Measurements from ENCODE around the gene BID. TPM values are rescaled to one million over a fixed set of nuclear protein-coding genes. Genes with fewer than 3 reads are reported as not detected.

Gene BID
- total and polyA plus RNA-seq, 10 of the 15 experiments (the other 5 are each of a cell fraction or from before 2014, with no cell fraction given), result 7.9 to 241 (median 136) TPM

- TF ChIP-seq ATF2 (IDR thresholded peaks at IDR 0.05; ENCODE audit: low read length) (no peak), MTA2 (IDR thresholded peaks at IDR 0.05; ENCODE audit: low read depth) (no peak)
Measured at GRCh38 chr22:17707526-17707925, 66.7 kb downstream of the BID start (continued).

- H3K27ac ChIP-seq (ENCODE audit: control insufficient read depth, insufficient read depth), result peak overlapping the region; percentile 85
- no peak for FAIRE-seq
- RAD21 ChIA-PET (ENCODE audit: unreplicated experiment), result interaction anchor here (0.7 to 2.2 kb wide), 6 partner anchors 68 to 372 kb away, joined by 3 to 9 read pairs (median 4); partner anchors contain the start of gene BCL2L13
- peaks cover 5% of the 10 kb centered on the region for H3K79me2 ChIP-seq (ENCODE audit: control insufficient read depth, insufficient read depth, low read length)
- H3K27me3 ChIP-seq (replicated peaks in 1 of 2; ENCODE audit: control insufficient read depth in 2 of 2, insufficient read depth in 2 of 2, low read length in 1 of 2), result no peaks in the 10 kb centered on the region
- CTCF ChIA-PET, result interaction anchor here (0.9 to 2.5 kb wide), 5 partner anchors 18 to 369 kb away, joined by 3 to 13 read pairs (median 5); no protein-coding TSS in a partner anchor
- H4K20me1 ChIP-seq (ENCODE audit: control insufficient read depth, insufficient read depth), result no peaks in the 10 kb centered on the region
- H3K36me3 ChIP-seq (ENCODE audit: control insufficient read depth in 2 of 2, insufficient read depth in 2 of 2, low read length in 1 of 2), result peaks cover 0 to 2% of the 10 kb centered on the region in 2 experiments; a peak in 1 of 4 replicates
- WGBS (ENCODE audit: insufficient coverage, insufficient replicate concordance, low lambda C conversion rate, missing lambda C conversion rate), result 94% methylated on average over 1 of the region's 1 CpG
- H3K9me3 ChIP-seq (replicated peaks; ENCODE audit: control insufficient read depth, insufficient read depth, low read length), result no peaks in the 10 kb centered on the region; the same call in 2 of the 3 replicates
- TF ChIP-seq JUNB (IDR thresholded peaks at IDR 0.05), result no peak
- H3K4me1 ChIP-seq (ENCODE audit: control insufficient read depth, insufficient read depth, low read length), result peaks cover 12% of the 10 kb centered on the region
- intact Hi-C loops (cut with micrococcal nuclease; ENCODE audit: unreplicated experiment) (loop anchor here (10.0 kb wide), 1 partner anchor 72 kb away; the partner anchor contains the start of gene BCL2L13), in situ Hi-C loops (cut with MboI) (no loop called here)
- H2AFZ ChIP-seq (ENCODE audit: control insufficient read depth, low read depth, low read length), result no peak overlapping the region
- peak overlapping the region; percentile 67; the same call in 1 of the 2 replicates for H3K4me2 ChIP-seq (ENCODE audit: control insufficient read depth, insufficient read depth)
- H3K9ac ChIP-seq (ENCODE audit: control insufficient read depth, insufficient read depth, low read length), result peak overlapping the region; percentile 41
- SMC1A ChIA-PET (ENCODE audit: uncharacterized antibody, unreplicated experiment), result interaction anchor here (0.8 to 2.2 kb wide), 9 partner anchors 11 to 80 kb away, joined by 3 to 5 read pairs (median 3); no protein-coding TSS in a partner anchor
- no peak for DNase-seq (ENCODE audit: low read depth, low spot score)
- H3K4me3 ChIP-seq, result no peak overlapping the region
- TSS peak; percentile 84 for BruUV-seq (replicated peaks)
- POLR2A ChIA-PET, result no interaction called here
- ATAC-seq, result no peak
Measured at GRCh38 chr22:17706947-17707346, 67.3 kb downstream of the BID start.

Measured in GM12878 (cell line).